GM23338 (cell line): Measurements from ENCODE around the gene URAD. TPM values are rescaled to one million over a fixed set of nuclear protein-coding genes. Genes with fewer than 3 reads are reported as not detected.
"Not testable (repeated sequence)": the region's sequence is repeated elsewhere in the genome, so short reads cannot be mapped to it uniquely, and the experiment has no call there.

Experiments used
- ATAC-seq: fragments of 200-7000 bp; cut with Tn5 transposase; 3 replicates; pipeline ENCODE4 v1.9.1; 2020
- DNase-seq: peaks from one replicate; pipeline ENCODE4 v3.0.0-alpha.2; 2015; ENCODE audit warnings: low spot score
- H2AFZ ChIP-seq: fragments of 200-600 bp; sonication (generic); 2 replicates; pipeline ENCODE4 v1.8.0; 2016; ENCODE audit warnings: antibody characterized with exemption, mild to moderate bottlenecking, moderate library complexity
- H3F3A ChIP-seq: fragments of 200-600 bp; sonication (generic); replicated peaks from 2 replicates; pipeline ENCODE4 v1.8.0; 2017; ENCODE audit warnings: antibody characterized with exemption, mixed run types, low read depth
- H3K27ac ChIP-seq: fragments of 200-600 bp; sonication (generic); 2 replicates; pipeline ENCODE4 v1.6.1; 2016; ENCODE audit warnings: low read depth
- H3K27me3 ChIP-seq: fragments of 200-600 bp; sonication (generic); 2 replicates; pipeline ENCODE4 v1.8.0; 2016; ENCODE audit warnings: mild to moderate bottlenecking, mixed run types, moderate library complexity; ENCODE audit not compliant: insufficient read depth
- H3K36me3 ChIP-seq: fragments of 200-600 bp; sonication (generic); 2 replicates; pipeline ENCODE4 v1.8.0; 2016; ENCODE audit warnings: mild to moderate bottlenecking; ENCODE audit not compliant: insufficient read depth
- H3K4me1 ChIP-seq: fragments of 200-600 bp; sonication (generic); 2 replicates; pipeline ENCODE4 v1.8.0; 2016; ENCODE audit warnings: mild to moderate bottlenecking, moderate library complexity; ENCODE audit not compliant: insufficient read depth
- H3K4me2 ChIP-seq: fragments of 200-600 bp; sonication (generic); 2 replicates; pipeline ENCODE4 v1.7.1; 2017; ENCODE audit warnings: mixed run types
- H3K4me3 ChIP-seq: fragments of 200-600 bp; sonication (generic); 2 replicates; pipeline ENCODE4 v1.6.1; 2016; ENCODE audit warnings: mixed run types
- H3K79me2 ChIP-seq: fragments of 200-600 bp; sonication (generic); replicated peaks from 2 replicates; pipeline ENCODE4 v1.8.0; 2017; ENCODE audit warnings: mild to moderate bottlenecking; ENCODE audit not compliant: insufficient read depth
- H3K9me2 ChIP-seq: fragments of 200-600 bp; sonication (generic); 2 replicates; pipeline ENCODE4 v1.8.0; 2017; ENCODE audit not compliant: insufficient read depth
- H4K20me1 ChIP-seq: fragments of 200-600 bp; sonication (generic); replicated peaks from 2 replicates; pipeline ENCODE4 v1.8.0; 2017; ENCODE audit warnings: mild to moderate bottlenecking; ENCODE audit not compliant: insufficient read depth
- H3K27ac Mint-ChIP-seq: 2 replicates; pipeline ENCODE4 v1.8.0; 2020; ENCODE audit warnings: inconsistent platforms, mild to moderate bottlenecking, moderate library complexity, mixed read lengths
- H3K27me3 Mint-ChIP-seq: 3 replicates; pipeline ENCODE4 v1.8.0; 2022; ENCODE audit warnings: low read depth, mild to moderate bottlenecking, moderate library complexity, mixed read lengths, inconsistent platforms; ENCODE audit not compliant: insufficient read depth, poor library complexity
- H3K36me3 Mint-ChIP-seq: 3 replicates; pipeline ENCODE4 v1.8.0; 2021; ENCODE audit warnings: low read depth, mild to moderate bottlenecking, inconsistent platforms, moderate library complexity, mixed read lengths
- H3K4me1 Mint-ChIP-seq: 3 replicates; pipeline ENCODE4 v1.8.0; 2020; ENCODE audit warnings: mild to moderate bottlenecking, inconsistent platforms, mixed read lengths
- H3K4me3 Mint-ChIP-seq: 3 replicates; pipeline ENCODE4 v1.8.0; 2021; ENCODE audit warnings: moderate library complexity, mild to moderate bottlenecking, inconsistent platforms, mixed read lengths
- H3K9me3 Mint-ChIP-seq: 3 replicates; pipeline ENCODE4 v1.8.0; 2020; ENCODE audit warnings: moderate library complexity, mild to moderate bottlenecking, inconsistent platforms, mixed read lengths
- CREB1 ChIP-seq: fragments of 250-450 bp; sonication (Bioruptor Pico); IDR thresholded peaks from 2 replicates; pipeline ENCODE4 v1.5.0; 2020; ENCODE audit warnings: low read depth, mild to moderate bottlenecking, moderate library complexity
- JUNB ChIP-seq: IDR thresholded peaks from one replicate; pipeline ENCODE4 v1.6.1; 2016; ENCODE audit warnings: antibody characterized with exemption; ENCODE audit not compliant: unreplicated experiment
- POLR2AphosphoS5 ChIP-seq: IDR thresholded peaks from 2 replicates; pipeline ENCODE4 v1.6.1; 2016; ENCODE audit warnings: antibody characterized with exemption, low read depth
- STAT1 ChIP-seq: IDR thresholded peaks from one replicate; pipeline ENCODE4 v1.6.1; 2016; ENCODE audit warnings: antibody characterized with exemption; ENCODE audit not compliant: unreplicated experiment
- ZNF331 ChIP-seq: fragments of 250-450 bp; sonication (Bioruptor Pico); IDR thresholded peaks from 2 replicates; pipeline ENCODE4 v1.5.0; 2020; ENCODE audit warnings: low read depth, mild to moderate bottlenecking, moderate library complexity
- ZNF462 ChIP-seq: fragments of 250-450 bp; sonication (Bioruptor Pico); IDR thresholded peaks from 2 replicates; pipeline ENCODE4 v1.5.0; 2020; ENCODE audit warnings: mild to moderate bottlenecking, moderate library complexity
- polyA plus RNA-seq: library from polyadenylated mRNA; unstranded; fragments of >200 nt; fragmentation: Nextera tagmentation; extraction: Ambion mirVana; gene quantifications from 2 replicates; pipeline ENCODE4 v1.2.1, GENCODE V29; 2016
- total RNA-seq: library from RNA; depleted of rRNA; stranded (reverse); fragments of >200 nt; shearing (Covaris generic); gene quantifications from 2 replicates; pipeline ENCODE4 v1.2.3, GENCODE V29; 2014

URAD gene
- total and polyA plus RNA-seq, 2 experiments from 2014 or later, result not detected

DNA sequence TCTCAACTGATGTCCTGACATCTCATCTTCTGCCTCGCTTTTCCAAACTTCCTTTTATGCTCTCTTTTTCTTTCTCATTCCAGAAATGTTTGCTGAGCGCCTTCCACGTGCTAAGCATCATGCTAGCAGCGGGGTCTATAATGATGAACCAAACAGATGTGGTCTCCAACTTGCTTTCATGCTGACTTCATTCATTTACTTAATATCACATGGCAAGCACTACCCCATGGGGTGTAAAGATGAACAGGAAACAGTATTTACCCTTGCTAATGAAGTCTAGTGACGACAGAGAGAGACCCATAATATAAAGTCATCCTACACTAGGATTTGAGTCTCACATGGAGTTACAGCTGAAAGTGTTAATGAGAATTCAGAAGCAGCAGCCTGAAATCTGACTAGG, 21.6 kb upstream of the URAD start:
- no peak for TF ChIP-seq CREB1
- TF ChIP-seq POLR2AphosphoS5, result no peak
- no peak for TF ChIP-seq JUNB
- TF ChIP-seq ZNF331 (CRISPR knock-in tag), result no peak
- DNase-seq (no peak), ATAC-seq (no peak)
- Histone ChIP-seq H2AFZ (peak overlapping the region; percentile 72), H3K4me3 (no peak overlapping the region), H3K9me2 (no peaks in the 10 kb centered on the region), H3K4me1 (peaks cover 9% of the 10 kb centered on the region), H3K27me3 (no peaks in the 10 kb centered on the region), H3K27ac (no peak overlapping the region), H4K20me1 (no peaks in the 10 kb centered on the region), H3F3A (no peaks in the 10 kb centered on the region), H3K4me2 (no peak overlapping the region), H3K79me2 (no peaks in the 10 kb centered on the region), H3K36me3 (no peaks in the 10 kb centered on the region)
- Mint-ChIP-seq H3K27ac (no peak overlapping the region), H3K27me3 (peaks cover 4% of the 10 kb centered on the region), H3K4me1 (peaks cover 16% of the 10 kb centered on the region), H3K4me3 (no peak overlapping the region), H3K36me3 (no peaks in the 10 kb centered on the region), H3K9me3 (no peaks in the 10 kb centered on the region)

- not testable (repeated sequence) for H3K9me2 ChIP-seq, H3K36me3 ChIP-seq, H3K27ac Mint-ChIP-seq, H3K4me2 ChIP-seq, H3K27me3 Mint-ChIP-seq, H3K27me3 ChIP-seq, H3K36me3 Mint-ChIP-seq, H4K20me1 ChIP-seq, H3K9me3 Mint-ChIP-seq, DNase-seq, H3K4me3 ChIP-seq, H3K27ac ChIP-seq, H3K4me3 Mint-ChIP-seq, H3K4me1 Mint-ChIP-seq, H3F3A ChIP-seq, H3K4me1 ChIP-seq, H2AFZ ChIP-seq, H3K79me2 ChIP-seq, ATAC-seq
Observed at GRCh38 chr13:28005016-28005415, 16.5 kb upstream of the URAD start.

GRCh38 chr13:28002886-28003698, 14.6 kb upstream of the URAD start:
- Mint-ChIP-seq H3K27ac (no peak overlapping the region), H3K9me3 (no peaks in the 10 kb centered on the region), H3K4me3 (no peak overlapping the region), H3K4me1 (peaks cover 8% of the 10 kb centered on the region), H3K36me3 (no peaks in the 10 kb centered on the region), H3K27me3 (peaks cover 3% of the 10 kb centered on the region)
- Histone ChIP-seq H3K4me1 (no peaks in the 10 kb centered on the region; the same call in 1 of the 2 replicates), H2AFZ (no peak overlapping the region), H3K4me2 (no peak overlapping the region), H3K9me2 (no peaks in the 10 kb centered on the region), H3K27ac (no peak overlapping the region), H3K27me3 (no peaks in the 10 kb centered on the region), H3K79me2 (no peaks in the 10 kb centered on the region), H3K4me3 (no peak overlapping the region), H4K20me1 (no peaks in the 10 kb centered on the region), H3F3A (no peaks in the 10 kb centered on the region; the same call in 1 of the 2 replicates), H3K36me3 (no peaks in the 10 kb centered on the region)
- TF ChIP-seq ZNF462 (CRISPR knock-in tag) (no peak), STAT1 (no peak)
- DNase-seq (no peak), ATAC-seq (no peak)
